Measurements from ENCODE around the gene MYH3. TPM values are rescaled to one million over a fixed set of nuclear protein-coding genes. Genes with fewer than 3 reads are reported as not detected.

MYH3 gene
- total and polyA plus RNA-seq, 4 donors: 0.43 to 2.0 (median 0.99) TPM

- H3K36me3 ChIP-seq (ENCODE audit: control insufficient read depth in 4 of 4, insufficient read depth in 3 of 4, low read depth in 1 of 4, low read length in 3 of 4): peaks cover 0 to 6% (median 2%) of the 10 kb centered on the region in 4 donors
- H3K9me3 ChIP-seq (ENCODE audit: control insufficient read depth in 4 of 4, low read length in 3 of 4): no peaks in the 10 kb centered on the region
- no peak for DNase-seq (ENCODE audit: low spot score)
- no peak for TF ChIP-seq ATF3 (IDR thresholded peaks at IDR 0.05)
- 87% methylated on average over 1 of the region's 1 CpG for WGBS
- peaks cover 7 to 23% (median 12%) of the 10 kb centered on the region in 4 donors for H3K4me1 ChIP-seq (ENCODE audit: control insufficient read depth in 4 of 4, insufficient read depth in 4 of 4, low read length in 3 of 4)
- no peak overlapping the region for H3K27ac ChIP-seq (ENCODE audit: low read depth in 1 of 2, low read length in 2 of 2)
- H3K9ac ChIP-seq (ENCODE audit: low read depth in 1 of 2, low read length in 2 of 2): no peak overlapping the region
- H3K27me3 ChIP-seq (ENCODE audit: control insufficient read depth in 4 of 4, insufficient read depth in 4 of 4, low read length in 3 of 4): no peaks in the 10 kb centered on the region
- no peak overlapping the region for H3K4me3 ChIP-seq (ENCODE audit: low read depth in 1 of 3, low read length in 3 of 3)
Measured at GRCh38 chr17:10699856-10700255, 42.7 kb upstream of the MYH3 start.

GRCh38 chr17:10698096-10698818 is 41.1 kb upstream of the MYH3 start:
- DNase-seq (ENCODE audit: low spot score): no peak
- H3K9me3 ChIP-seq (ENCODE audit: control insufficient read depth in 4 of 4, low read length in 3 of 4): no peaks in the 10 kb centered on the region
- no peaks in the 10 kb centered on the region for H3K27me3 ChIP-seq (ENCODE audit: control insufficient read depth in 4 of 4, insufficient read depth in 4 of 4, low read length in 3 of 4)
- H3K4me1 ChIP-seq (ENCODE audit: control insufficient read depth in 4 of 4, insufficient read depth in 4 of 4, low read length in 3 of 4): peaks cover 7 to 23% (median 12%) of the 10 kb centered on the region in 4 donors
- peak overlapping the region; percentile 81 to 95 (median 87) for H3K4me3 ChIP-seq (ENCODE audit: low read depth in 1 of 3, low read length in 3 of 3)
- TF ChIP-seq HNF4A (conservative IDR thresholded peaks at IDR 0.05) (peak in 1 of 2 donors; percentile 14), ATF3 (IDR thresholded peaks at IDR 0.05) (no peak), JUND (IDR thresholded peaks at IDR 0.05) (no peak), GABPA (IDR thresholded peaks at IDR 0.05 in 1 of 2, conservative IDR thresholded peaks at IDR 0.05 in 1 of 2) (no peak), FOXA1 (IDR thresholded peaks at IDR 0.05) (no peak), YY1 (IDR thresholded peaks at IDR 0.05) (peak; percentile 19)
- H3K27ac ChIP-seq (ENCODE audit: low read depth in 1 of 2, low read length in 2 of 2): peak overlapping the region; percentile 90 to 94
- H3K9ac ChIP-seq (ENCODE audit: low read depth in 1 of 2, low read length in 2 of 2): peak overlapping the region; percentile 89 to 98
- WGBS: 4% methylated on average over 18 of the region's 18 CpGs
- peaks cover 0 to 13% (median 10%) of the 10 kb centered on the region in 4 donors for H3K36me3 ChIP-seq (ENCODE audit: control insufficient read depth in 4 of 4, insufficient read depth in 3 of 4, low read depth in 1 of 4, low read length in 3 of 4)

GRCh38 chr17:10697092-10698081 is 40.3 kb upstream of the MYH3 start, which contains the start of the genes ADPRM and SCO1:
TSS of gene ADPRM (plus strand) at chr17:10697594. CDS start at chr17:10704927, 7,333 bp downstream.
TSS of gene SCO1 (minus strand) at chr17:10697533. CDS start at chr17:10697507, 26 bp downstream.
- DNase-seq (ENCODE audit: low spot score): peak; percentile 92
- peak within 1 kb of the TSS; percentile 81 to 95 (median 87) for H3K4me3 ChIP-seq (ENCODE audit: low read depth in 1 of 3, low read length in 3 of 3)
- H3K9ac ChIP-seq (ENCODE audit: low read depth in 1 of 2, low read length in 2 of 2): peak within 1 kb of the TSS; percentile 89 to 98
- WGBS: under 1% methylated on average over 84 of the region's 84 CpGs
- peaks cover 7 to 19% (median 12%) of the 10 kb centered on the region in 4 donors for H3K4me1 ChIP-seq (ENCODE audit: control insufficient read depth in 4 of 4, insufficient read depth in 4 of 4, low read length in 3 of 4)
- peak within 1 kb of the TSS; percentile 90 to 94 for H3K27ac ChIP-seq (ENCODE audit: low read depth in 1 of 2, low read length in 2 of 2)
- peaks cover 0 to 20% (median 11%) of the 10 kb centered on the region in 4 donors for H3K36me3 ChIP-seq (ENCODE audit: control insufficient read depth in 4 of 4, insufficient read depth in 3 of 4, low read depth in 1 of 4, low read length in 3 of 4)
- no peaks in the 10 kb centered on the region for H3K9me3 ChIP-seq (ENCODE audit: control insufficient read depth in 4 of 4, low read length in 3 of 4)
- H3K27me3 ChIP-seq (ENCODE audit: control insufficient read depth in 4 of 4, insufficient read depth in 4 of 4, low read length in 3 of 4): no peaks in the 10 kb centered on the region
- TF ChIP-seq TAF1 (conservative IDR thresholded peaks at IDR 0.05) (peak; percentile 84), RXRA (IDR thresholded peaks at IDR 0.05) (peak; percentile 31), MAX (IDR thresholded peaks at IDR 0.05) (peak; percentile 70), ZBTB33 (IDR thresholded peaks at IDR 0.05) (no peak), EGR1 (IDR thresholded peaks at IDR 0.05; ENCODE audit: low read depth in 2 of 2) (peak in 1 of 2 donors; percentile 66), CTCF (IDR thresholded peaks at IDR 0.05; ENCODE audit: low read depth, low read length, missing input control) (peak; percentile 25), ATF3 (IDR thresholded peaks at IDR 0.05) (no peak), YY1 (IDR thresholded peaks at IDR 0.05) (peak; percentile 67), FOXA2 (IDR thresholded peaks at IDR 0.05) (no peak), NR2F2 (IDR thresholded peaks at IDR 0.05) (peak; percentile 55), REST (IDR thresholded peaks at IDR 0.05) (no peak), FOXA1 (IDR thresholded peaks at IDR 0.05) (no peak)
